Hepatocyte (in vitro differentiated cells): ENCODE results near the gene ARL14. TPM values are rescaled to one million over a fixed set of nuclear protein-coding genes. Genes with fewer than 3 reads are reported as not detected.

ENCODE experiments used
- DNase-seq: peaks from one replicate; pipeline ENCODE4 v3.0.0-alpha.2; 2016; ENCODE audit warnings: low spot score
- H2AFZ ChIP-seq: fragments of 200-600 bp; sonication (generic); 2 replicates; pipeline ENCODE4 v1.6.0; 2016; ENCODE audit warnings: antibody characterized with exemption, mild to moderate bottlenecking
- H3K27ac ChIP-seq: fragments of 200-600 bp; sonication (generic); 2 replicates; pipeline ENCODE4 v1.5.1; 2016; ENCODE audit warnings: mild to moderate bottlenecking
- H3K27me3 ChIP-seq: fragments of 200-600 bp; sonication (generic); 2 replicates; pipeline ENCODE4 v1.6.1; 2016
- H3K36me3 ChIP-seq: fragments of 200-600 bp; sonication (generic); replicated peaks from 2 replicates; pipeline ENCODE4 v1.5.1; 2016; ENCODE audit warnings: low read depth; ENCODE audit not compliant: insufficient read depth
- H3K4me1 ChIP-seq: fragments of 200-600 bp; sonication (generic); 2 replicates; pipeline ENCODE4 v1.5.1; 2016; ENCODE audit warnings: mild to moderate bottlenecking, moderate library complexity; ENCODE audit not compliant: insufficient read depth
- H3K4me2 ChIP-seq: fragments of 200-600 bp; sonication (generic); 2 replicates; pipeline ENCODE4 v1.6.0; 2016
- H3K4me3 ChIP-seq: fragments of 200-600 bp; sonication (generic); 2 replicates; pipeline ENCODE4 v1.5.1; 2016; ENCODE audit warnings: mild to moderate bottlenecking
- H3K79me2 ChIP-seq: fragments of 200-600 bp; sonication (generic); 2 replicates; pipeline ENCODE4 v1.6.0; 2017; ENCODE audit warnings: mild to moderate bottlenecking
- H3K9me2 ChIP-seq: fragments of 200-600 bp; sonication (generic); replicated peaks from 2 replicates; pipeline ENCODE4 v1.6.0; 2017; ENCODE audit warnings: mild to moderate bottlenecking; ENCODE audit not compliant: insufficient read depth
- H3K9me3 ChIP-seq: fragments of 200-600 bp; sonication (generic); 2 replicates; pipeline ENCODE4 v1.5.1; 2016; ENCODE audit warnings: low read depth, mild to moderate bottlenecking
- H4K20me1 ChIP-seq: fragments of 200-600 bp; sonication (generic); 2 replicates; pipeline ENCODE4 v1.6.0; 2016; ENCODE audit warnings: mild to moderate bottlenecking; ENCODE audit not compliant: insufficient read depth, poor library complexity, severe bottlenecking
- CTCF ChIP-seq: fragments of 200-600 bp; sonication (generic); IDR thresholded peaks from 2 replicates; pipeline ENCODE4 v1.5.1; 2016; ENCODE audit warnings: antibody characterized with exemption, mild to moderate bottlenecking; ENCODE audit not compliant: poor library complexity
- EZH2 ChIP-seq: fragments of 200-600 bp; sonication (generic); IDR thresholded peaks from 2 replicates; pipeline ENCODE4 v1.6.1; 2016; ENCODE audit warnings: antibody characterized with exemption, mild to moderate bottlenecking, borderline replicate concordance
- EZH2phosphoT487 ChIP-seq: fragments of 200-600 bp; sonication (generic); IDR thresholded peaks from one replicate; pipeline ENCODE4 v1.6.1; 2018; ENCODE audit warnings: antibody characterized with exemption, mild to moderate bottlenecking, low read depth, moderate library complexity; ENCODE audit not compliant: unreplicated experiment, severe bottlenecking
- WGBS: methylation state at CpG from one replicate; pipeline ENCODE4 v1.1.6; 2016; ENCODE audit warnings: low lambda C conversion rate; ENCODE audit errors: missing lambda C conversion rate; 5-methylcytosine and 5-hydroxymethylcytosine counted together
- polyA plus RNA-seq: library from polyadenylated mRNA; unstranded; fragments of >200 nt; fragmentation: Nextera tagmentation; extraction: Ambion mirVana; gene quantifications from 2 replicates; pipeline ENCODE4 v1.2.1, GENCODE V29; 2016
- total RNA-seq: library from RNA; depleted of rRNA; stranded (reverse); fragments of >200 nt; gene quantifications from 2 replicates; pipeline ENCODE4 v1.2.3, GENCODE V29; 2014

ARL14 gene
- total and polyA plus RNA-seq, 2 experiments from 2014 or later: 9.2 to 13.2 TPM

- H3K79me2 ChIP-seq: no peaks in the 10 kb centered on the region
- H3K9me3 ChIP-seq: no peaks in the 10 kb centered on the region
- 39% methylated on average over 5 of the region's 5 CpGs for WGBS
- H2AFZ ChIP-seq: peak overlapping the region; percentile 34
- H3K4me2 ChIP-seq: peak overlapping the region; percentile 70
- no peaks in the 10 kb centered on the region for H3K36me3 ChIP-seq
- DNase-seq: peak; percentile 46
- H3K27ac ChIP-seq: peak overlapping the region; percentile 96
- no peaks in the 10 kb centered on the region for H3K9me2 ChIP-seq
- no peaks in the 10 kb centered on the region for H4K20me1 ChIP-seq
- no peaks in the 10 kb centered on the region for H3K27me3 ChIP-seq
- TF ChIP-seq EZH2phosphoT487 (no peak), EZH2 (no peak), CTCF (no peak)
- no peak overlapping the region for H3K4me3 ChIP-seq
- H3K4me1 ChIP-seq: peaks cover 31% of the 10 kb centered on the region
These were observed 1.4 kb downstream of the ARL14 start for GRCh38 chr3:160678292-160678842.

GRCh38 chr3:160684368-160684740, 7.4 kb downstream of the ARL14 start:
- no peaks in the 10 kb centered on the region for H4K20me1 ChIP-seq
- H3K4me1 ChIP-seq: no peaks in the 10 kb centered on the region
- no peak overlapping the region for H3K27ac ChIP-seq
- H2AFZ ChIP-seq: no peak overlapping the region
- no peaks in the 10 kb centered on the region for H3K27me3 ChIP-seq
- DNase-seq: no peak
- TF ChIP-seq EZH2 (no peak), EZH2phosphoT487 (no peak), CTCF (no peak)
- 85% methylated on average over 2 of the region's 2 CpGs for WGBS
- no peaks in the 10 kb centered on the region for H3K36me3 ChIP-seq
- H3K4me3 ChIP-seq: no peak overlapping the region
- H3K79me2 ChIP-seq: no peaks in the 10 kb centered on the region
- H3K4me2 ChIP-seq: no peak overlapping the region
- no peaks in the 10 kb centered on the region for H3K9me3 ChIP-seq
- no peaks in the 10 kb centered on the region for H3K9me2 ChIP-seq

- DNase-seq: no peak
- Histone ChIP-seq H3K79me2 (no peaks in the 10 kb centered on the region), H3K4me1 (no peaks in the 10 kb centered on the region), H3K4me3 (no peak overlapping the region), H3K9me3 (no peaks in the 10 kb centered on the region), H3K4me2 (no peak overlapping the region), H2AFZ (no peak overlapping the region), H4K20me1 (no peaks in the 10 kb centered on the region), H3K9me2 (no peaks in the 10 kb centered on the region), H3K36me3 (no peaks in the 10 kb centered on the region), H3K27me3 (no peaks in the 10 kb centered on the region), H3K27ac (no peak overlapping the region)
- TF ChIP-seq EZH2phosphoT487: no peak
- peak; percentile 18 for TF ChIP-seq CTCF
- 93% methylated on average over 1 of the region's 1 CpG for WGBS
These were observed 8.3 kb downstream of the ARL14 start for GRCh38 chr3:160685144-160685766.
